ENCODE results near the gene FOXK1.

FOXK1 gene

GRCh38 chr7:4693152-4693551 lies 11.1 kb downstream of the FOXK1 start:
- in situ Hi-C loops (cut with MboI; ENCODE audit: low sequenced_read_pairs): no loop called here

GRCh38 chr7:4693749-4694148 lies 11.7 kb downstream of the FOXK1 start:
- in situ Hi-C loops (cut with MboI; ENCODE audit: low sequenced_read_pairs): no loop called here

- in situ Hi-C loops (cut with MboI; ENCODE audit: low sequenced_read_pairs): no loop called here
These were observed 12.2 kb downstream of the FOXK1 start for GRCh38 chr7:4694305-4694704.

GRCh38 chr7:4698707-4699275 lies 16.7 kb downstream of the FOXK1 start:
- in situ Hi-C loops (cut with MboI; ENCODE audit: low sequenced_read_pairs): no loop called here

- in situ Hi-C loops (cut with MboI; ENCODE audit: low sequenced_read_pairs): no loop called here
These were observed 17.7 kb downstream of the FOXK1 start for GRCh38 chr7:4699841-4700240.

- in situ Hi-C loops (cut with MboI; ENCODE audit: low sequenced_read_pairs): no loop called here
These were observed 18.6 kb downstream of the FOXK1 start for GRCh38 chr7:4700577-4701235.

GRCh38 chr7:4702961-4703512 lies 20.9 kb downstream of the FOXK1 start:
- in situ Hi-C loops (cut with MboI; ENCODE audit: low sequenced_read_pairs): no loop called here

GRCh38 chr7:4703532-4703931 lies 21.4 kb downstream of the FOXK1 start:
- in situ Hi-C loops (cut with MboI; ENCODE audit: low sequenced_read_pairs): no loop called here

- in situ Hi-C loops (cut with MboI; ENCODE audit: low sequenced_read_pairs): no loop called here
These were observed 24.5 kb downstream of the FOXK1 start for GRCh38 chr7:4706384-4707216.

- in situ Hi-C loops (cut with MboI; ENCODE audit: low sequenced_read_pairs): no loop called here
These were observed 25.2 kb downstream of the FOXK1 start for GRCh38 chr7:4707217-4707741.

GRCh38 chr7:4707980-4708411 lies 25.9 kb downstream of the FOXK1 start:
- in situ Hi-C loops (cut with MboI; ENCODE audit: low sequenced_read_pairs): no loop called here

- in situ Hi-C loops (cut with MboI; ENCODE audit: low sequenced_read_pairs): no loop called here
These were observed 27.1 kb downstream of the FOXK1 start for GRCh38 chr7:4709187-4709586.

- in situ Hi-C loops (cut with MboI; ENCODE audit: low sequenced_read_pairs): no loop called here
These were observed 29.0 kb downstream of the FOXK1 start for GRCh38 chr7:4711093-4711492.

GRCh38 chr7:4711634-4712033 lies 29.5 kb downstream of the FOXK1 start:
- in situ Hi-C loops (cut with MboI; ENCODE audit: low sequenced_read_pairs): no loop called here

GRCh38 chr7:4712281-4713182 lies 30.4 kb downstream of the FOXK1 start:
- in situ Hi-C loops (cut with MboI; ENCODE audit: low sequenced_read_pairs): no loop called here

- in situ Hi-C loops (cut with MboI; ENCODE audit: low sequenced_read_pairs): no loop called here
These were observed 31.2 kb downstream of the FOXK1 start for GRCh38 chr7:4713183-4713784.

- in situ Hi-C loops (cut with MboI; ENCODE audit: low sequenced_read_pairs): no loop called here
These were observed 32.1 kb downstream of the FOXK1 start for GRCh38 chr7:4714161-4714700.

GRCh38 chr7:4714767-4715409 lies 32.8 kb downstream of the FOXK1 start:
- in situ Hi-C loops (cut with MboI; ENCODE audit: low sequenced_read_pairs): no loop called here

GRCh38 chr7:4715410-4715776 lies 33.3 kb downstream of the FOXK1 start:
- in situ Hi-C loops (cut with MboI; ENCODE audit: low sequenced_read_pairs): no loop called here
